ENCODE measurements around the gene JADE1.

Gene JADE1

GRCh38 chr4:128810331-128810870 is 901 bp downstream of the JADE1 start:
- no peak for FAIRE-seq
- DNase-seq (ENCODE audit: low spot score) = peak; percentile 27

GRCh38 chr4:128810871-128811570 is 1.5 kb downstream of the JADE1 start:
- DNase-seq (ENCODE audit: low spot score) = peak; percentile 79
- peak; percentile 5 for FAIRE-seq

- peak; percentile 93 for FAIRE-seq
- peak; percentile 88 for DNase-seq (ENCODE audit: low spot score)
These were observed 2.3 kb downstream of the JADE1 start for GRCh38 chr4:128811571-128812441.

GRCh38 chr4:128812442-128813235 is 3.1 kb downstream of the JADE1 start:
- FAIRE-seq (no peak), DNase-seq (ENCODE audit: low spot score) (no peak)

GRCh38 chr4:128813965-128814364 is 4.5 kb downstream of the JADE1 start:
- DNase-seq (ENCODE audit: low spot score) (no peak), FAIRE-seq (no peak)

GRCh38 chr4:128818442-128818841 is 8.9 kb downstream of the JADE1 start:
- FAIRE-seq (no peak), DNase-seq (ENCODE audit: low spot score) (no peak)

GRCh38 chr4:128819082-128819742 is 9.7 kb downstream of the JADE1 start:
- DNase-seq (ENCODE audit: low spot score) = no peak
- no peak for FAIRE-seq

GRCh38 chr4:128820671-128821070 is 11.2 kb downstream of the JADE1 start:
- no peak for DNase-seq (ENCODE audit: low spot score)
- no peak for FAIRE-seq

GRCh38 chr4:128821151-128821550 is 11.7 kb downstream of the JADE1 start:
- FAIRE-seq (no peak), DNase-seq (ENCODE audit: low spot score) (no peak)

- DNase-seq (ENCODE audit: low spot score) = peak; percentile 27
- FAIRE-seq = no peak
These were observed 13.6 kb downstream of the JADE1 start for GRCh38 chr4:128823025-128823661.

GRCh38 chr4:128825226-128825625 is 15.7 kb downstream of the JADE1 start:
- FAIRE-seq (no peak), DNase-seq (ENCODE audit: low spot score) (peak; percentile 32)

- FAIRE-seq = no peak
These were observed 17.8 kb downstream of the JADE1 start for GRCh38 chr4:128827296-128827695.

GRCh38 chr4:128830906-128831503 is 21.5 kb downstream of the JADE1 start:
- FAIRE-seq = no peak
- no peak for DNase-seq (ENCODE audit: low spot score)

More at GRCh38 chr4:128827296-128827695, 17.8 kb downstream of the JADE1 start:
- no peak for DNase-seq (ENCODE audit: low spot score)

- FAIRE-seq (no peak), DNase-seq (ENCODE audit: low spot score) (no peak)
These were observed 22.2 kb downstream of the JADE1 start for GRCh38 chr4:128831531-128832242.

- DNase-seq (ENCODE audit: low spot score) (no peak), FAIRE-seq (no peak)
These were observed 22.7 kb downstream of the JADE1 start for GRCh38 chr4:128832243-128832625.

GRCh38 chr4:128835498-128836222 is 26.2 kb downstream of the JADE1 start:
- no peak for FAIRE-seq
- DNase-seq (ENCODE audit: low spot score) = no peak

- FAIRE-seq (no peak), DNase-seq (ENCODE audit: low spot score) (no peak)
These were observed 27.7 kb downstream of the JADE1 start for GRCh38 chr4:128837198-128837597.

GRCh38 chr4:128837679-128838078 is 28.2 kb downstream of the JADE1 start:
- FAIRE-seq = no peak
- DNase-seq (ENCODE audit: low spot score) = no peak

Measured in urothelium cell line (cell line).